ENCODE data around the gene RASGRP4.
"Not testable (repeated sequence)": the region's sequence is repeated elsewhere in the genome, so short reads cannot be mapped to it uniquely, and the experiment has no call there.

RASGRP4 gene

GRCh38 chr19:38425810-38426466 lies at the start of gene RASGRP4:
TSS of gene RASGRP4 (minus strand) at chr19:38426219. CDS start at chr19:38426091, 128 bp downstream.
- DNase-seq: no peak

GRCh38 chr19:38475176-38475575 lies 49.2 kb upstream of the RASGRP4 start:
- DNase-seq: no peak

GRCh38 chr19:38473201-38473600 lies 47.2 kb upstream of the RASGRP4 start:
- no peak for DNase-seq

- not testable (repeated sequence) for DNase-seq
Measured at GRCh38 chr19:38472725-38473124, 46.7 kb upstream of the RASGRP4 start.

GRCh38 chr19:38470788-38471480 lies 44.9 kb upstream of the RASGRP4 start:
- no peak for DNase-seq

- DNase-seq: no peak
Measured at GRCh38 chr19:38469151-38469550, 43.1 kb upstream of the RASGRP4 start.

GRCh38 chr19:38467541-38468525 lies 41.8 kb upstream of the RASGRP4 start:
- no peak for DNase-seq

GRCh38 chr19:38466050-38466449 lies 40.0 kb upstream of the RASGRP4 start:
- no peak for DNase-seq

- no peak for DNase-seq
Measured at GRCh38 chr19:38464421-38465082, 38.5 kb upstream of the RASGRP4 start.

- DNase-seq: no peak
Measured at GRCh38 chr19:38463365-38463764, 37.3 kb upstream of the RASGRP4 start.

GRCh38 chr19:38458991-38459390 lies 33.0 kb upstream of the RASGRP4 start:
- DNase-seq: no peak

GRCh38 chr19:38457690-38458405 lies 31.8 kb upstream of the RASGRP4 start:
- no peak for DNase-seq

GRCh38 chr19:38457202-38457601 lies 31.2 kb upstream of the RASGRP4 start:
- no peak for DNase-seq

- DNase-seq: no peak
Measured at GRCh38 chr19:38455031-38455430, 29.0 kb upstream of the RASGRP4 start.

- DNase-seq: no peak
Measured at GRCh38 chr19:38453596-38453995, 27.6 kb upstream of the RASGRP4 start.

- DNase-seq: no peak
Measured at GRCh38 chr19:38452430-38453366, 26.7 kb upstream of the RASGRP4 start.

- DNase-seq: no peak
Measured at GRCh38 chr19:38451629-38452028, 25.6 kb upstream of the RASGRP4 start.

- DNase-seq: no peak
Measured at GRCh38 chr19:38451036-38451435, 25.0 kb upstream of the RASGRP4 start.

- DNase-seq: no peak
Measured at GRCh38 chr19:38449518-38449917, 23.5 kb upstream of the RASGRP4 start.

GRCh38 chr19:38448225-38448624 lies 22.2 kb upstream of the RASGRP4 start:
- no peak for DNase-seq

- no peak for DNase-seq
Measured at GRCh38 chr19:38445362-38445761, 19.3 kb upstream of the RASGRP4 start.
